GM19467 (cell line): Measurements from ENCODE around the gene ENDOD1.
"Not testable (repeated sequence)": the region's sequence is repeated elsewhere in the genome, so short reads cannot be mapped to it uniquely, and the experiment has no call there.

Experiments
- ATAC-seq: cut with Tn5 transposase; IDR thresholded peaks from one replicate; pipeline ENCODE4 v1.9.1; 2021; ENCODE audit warnings: mild to moderate bottlenecking, moderate library complexity; ENCODE audit not compliant: unreplicated experiment

Gene ENDOD1

GRCh38 chr11:95100856-95101507, 11.3 kb downstream of the ENDOD1 start:
- no peak for ATAC-seq

- no peak for ATAC-seq
Measured at GRCh38 chr11:95101935-95102334, 12.3 kb downstream of the ENDOD1 start.

- ATAC-seq = no peak
Measured at GRCh38 chr11:95102733-95103132, 13.1 kb downstream of the ENDOD1 start.

- ATAC-seq = no peak
Measured at GRCh38 chr11:95103701-95104100, 14.1 kb downstream of the ENDOD1 start.

- no peak for ATAC-seq
Measured at GRCh38 chr11:95104121-95104830, 14.6 kb downstream of the ENDOD1 start.

GRCh38 chr11:95104856-95105255, 15.2 kb downstream of the ENDOD1 start:
- no peak for ATAC-seq

- ATAC-seq = no peak
Measured at GRCh38 chr11:95108159-95108611, 18.5 kb downstream of the ENDOD1 start.

- no peak for ATAC-seq
Measured at GRCh38 chr11:95108671-95109551, 19.3 kb downstream of the ENDOD1 start.

- ATAC-seq = not testable (repeated sequence)
Measured at GRCh38 chr11:95111471-95111870, 21.8 kb downstream of the ENDOD1 start.

GRCh38 chr11:95111923-95112540, 22.4 kb downstream of the ENDOD1 start:
- no peak for ATAC-seq

GRCh38 chr11:95115597-95115996, 26.0 kb downstream of the ENDOD1 start:
- ATAC-seq = no peak

- ATAC-seq = no peak
Measured at GRCh38 chr11:95119361-95120060, 29.9 kb downstream of the ENDOD1 start.

- ATAC-seq = no peak
Measured at GRCh38 chr11:95121698-95122097, 32.1 kb downstream of the ENDOD1 start.

GRCh38 chr11:95123556-95123955, 33.9 kb downstream of the ENDOD1 start:
- no peak for ATAC-seq

- ATAC-seq = no peak
Measured at GRCh38 chr11:95128602-95129001, 39.0 kb downstream of the ENDOD1 start.

- no peak for ATAC-seq
Measured at GRCh38 chr11:95132956-95133355, 43.3 kb downstream of the ENDOD1 start.

- no peak for ATAC-seq
Measured at GRCh38 chr11:95134491-95134890, 44.8 kb downstream of the ENDOD1 start.

GRCh38 chr11:95135155-95135554, 45.5 kb downstream of the ENDOD1 start:
- no peak for ATAC-seq

- ATAC-seq = no peak
Measured at GRCh38 chr11:95135880-95136279, 46.2 kb downstream of the ENDOD1 start.

- ATAC-seq = not testable (repeated sequence)
Measured at GRCh38 chr11:95136747-95137146, 47.1 kb downstream of the ENDOD1 start.
